SK-N-SH (cell line): ENCODE measurements around the gene DNAH7. TPM values are rescaled to one million over a fixed set of nuclear protein-coding genes. Genes with fewer than 3 reads are reported as not detected.

Source experiments
- CTCF ChIA-PET: fragments of 300-600, 350-600 bp; formaldehyde crosslinking; extraction: SDS; loops from one replicate; lab custom pipeline; 2021; lab: Yijun Ruan, JAX
- POLR2A ChIA-PET: fragments of 350-600 bp; sonication (Branson Sonifier 250); formaldehyde crosslinking; extraction: SDS; loops from one replicate; lab custom pipeline; 2020; ENCODE audit warnings: antibody characterized with exemption, inconsistent platforms; lab: Yijun Ruan, JAX
- DNase-seq: peaks from one replicate; pipeline ENCODE4 v3.0.0; 2012
- H2AFZ ChIP-seq: fragments of 200-600 bp; sonication (generic); 2 replicates; pipeline ENCODE4 v1.8.1; 2016; ENCODE audit warnings: antibody characterized with exemption, mild to moderate bottlenecking, low read depth
- H3F3A ChIP-seq: fragments of 200-600 bp; sonication (generic); replicated peaks from 2 replicates; pipeline ENCODE3; 2016; ENCODE audit warnings: antibody characterized with exemption, mild to moderate bottlenecking; ENCODE audit not compliant: insufficient read depth
- H3K27ac ChIP-seq, 2 experiments: fragments of 200-500 bp in 1 of 2; fragments of 200-600 bp in 1 of 2; sonication (Bioruptor generic) in 1 of 2; sonication (generic), shearing (Covaris generic) in 1 of 2; 2 replicates each; pipeline versions ENCODE4 v1.5.1 to v1.6.1; 2014 to 2016; ENCODE audit warnings: low read depth in 2 of 2, inconsistent platforms in 1 of 2, low read length in 1 of 2, mild to moderate bottlenecking in 1 of 2, mixed read lengths in 1 of 2
- H3K27me3 ChIP-seq: fragments of 200-600 bp; sonication (generic), shearing (Covaris generic); 2 replicates; pipeline ENCODE4 v1.6.1; 2016; ENCODE audit warnings: mixed run types; ENCODE audit not compliant: insufficient read depth
- H3K36me3 ChIP-seq, 2 experiments: fragments of 200-500 bp in 1 of 2; fragments of 200-600 bp in 1 of 2; sonication (Bioruptor generic) in 1 of 2; sonication (generic) in 1 of 2; replicated peaks in 1 of 2; 2 replicates each; pipeline versions ENCODE3 to v1.5.1; 2014 to 2016; ENCODE audit warnings: low read length in 1 of 2, mild to moderate bottlenecking in 1 of 2; ENCODE audit not compliant: insufficient read depth in 2 of 2, control insufficient read depth in 1 of 2
- H3K4me1 ChIP-seq, 2 experiments: fragments of 200-500 bp in 1 of 2; fragments of 200-600 bp in 1 of 2; sonication (Bioruptor generic) in 1 of 2; sonication (generic), shearing (Covaris generic) in 1 of 2; 2 replicates each; pipeline versions ENCODE4 v1.5.1 to v1.6.1; 2014 to 2016; ENCODE audit warnings: low read depth in 1 of 2, low read length in 1 of 2, mixed run types in 1 of 2; ENCODE audit not compliant: insufficient read depth in 2 of 2, control insufficient read depth in 1 of 2
- H3K4me2 ChIP-seq: fragments of 200-600 bp; sonication (generic), shearing (Covaris generic); 2 replicates; pipeline ENCODE4 v1.6.1; 2017; ENCODE audit warnings: mixed run types
- H3K4me3 ChIP-seq, 2 experiments: fragments of 200-500 bp in 1 of 2; fragments of 200-600 bp in 1 of 2; sonication (Bioruptor generic) in 1 of 2; sonication (generic), shearing (Covaris generic) in 1 of 2; 2 replicates each; pipeline versions ENCODE4 v1.5.1 to v1.8.1; 2014 to 2016; ENCODE audit warnings: low read depth in 2 of 2, inconsistent platforms in 1 of 2, low read length in 1 of 2, mild to moderate bottlenecking in 1 of 2, mixed read lengths in 1 of 2, moderate library complexity in 1 of 2
- H3K79me2 ChIP-seq: fragments of 200-600 bp; sonication (generic); 2 replicates; pipeline ENCODE4 v1.8.1; 2017; ENCODE audit warnings: mild to moderate bottlenecking; ENCODE audit not compliant: insufficient read depth
- H3K9ac ChIP-seq: fragments of 200-600 bp; sonication (generic); 2 replicates; pipeline ENCODE4 v1.6.1; 2017; ENCODE audit warnings: mixed run types
- H3K9me2 ChIP-seq: fragments of 200-600 bp; sonication (generic); 2 replicates; pipeline ENCODE4 v1.6.1; 2017; ENCODE audit warnings: mixed run types
- H3K9me3 ChIP-seq: fragments of 200-600 bp; sonication (generic); 2 replicates; pipeline ENCODE4 v1.6.1; 2017; ENCODE audit warnings: mixed run types, mild to moderate bottlenecking, moderate library complexity
- H4K20me1 ChIP-seq: fragments of 200-600 bp; sonication (generic); 2 replicates; pipeline ENCODE4 v1.6.1; 2017; ENCODE audit warnings: mild to moderate bottlenecking, mixed run types; ENCODE audit not compliant: insufficient read depth
- CTCF ChIP-seq: fragments of 200-600 bp; sonication (generic); IDR thresholded peaks from 2 replicates; pipeline ENCODE4 v1.6.1; 2017; ENCODE audit warnings: antibody characterized with exemption, mild to moderate bottlenecking, moderate library complexity
- FOSL2 ChIP-seq: IDR thresholded peaks from 2 replicates; pipeline ENCODE4 v1.4.0; 2012; ENCODE audit warnings: low read depth, mild to moderate bottlenecking, moderate library complexity, borderline replicate concordance
- IRF3 ChIP-seq: fragments of 150-350 bp; IDR thresholded peaks from 2 replicates; pipeline ENCODE4 v1.6.1; 2016; ENCODE audit warnings: mild to moderate bottlenecking, low read depth, low read length
- JUND ChIP-seq: IDR thresholded peaks from 2 replicates; pipeline ENCODE4 v1.4.0; 2012
- NFIC ChIP-seq: IDR thresholded peaks from 2 replicates; pipeline ENCODE4 v1.4.0; 2012; ENCODE audit warnings: borderline replicate concordance
- POLR2AphosphoS5 ChIP-seq: IDR thresholded peaks from 2 replicates; pipeline ENCODE4 v1.6.1; 2012; ENCODE audit warnings: low read depth, low read length
- RCOR1 ChIP-seq: fragments of 150-350 bp; IDR thresholded peaks from 2 replicates; pipeline ENCODE4 v1.6.1; 2017; ENCODE audit warnings: antibody characterized with exemption, low read length
- SMC3 ChIP-seq: IDR thresholded peaks from 2 replicates; pipeline ENCODE4 v1.6.1; 2012; ENCODE audit warnings: low read depth, low read length, improper control_type of control experiment
- TAF1 ChIP-seq: IDR thresholded peaks from 2 replicates; pipeline ENCODE4 v1.6.1; 2012; ENCODE audit warnings: low read depth, mild to moderate bottlenecking, low read length, moderate library complexity, borderline replicate concordance
- TEAD4 ChIP-seq: IDR thresholded peaks from 2 replicates; pipeline ENCODE4 v1.4.0; 2012; ENCODE audit warnings: mild to moderate bottlenecking, borderline replicate concordance; ENCODE audit not compliant: insufficient read depth
- USF1 ChIP-seq: IDR thresholded peaks from 2 replicates; pipeline ENCODE4 v1.4.0; 2012; ENCODE audit warnings: low read depth, borderline replicate concordance
- USF2 ChIP-seq: fragments of 150-350 bp; IDR thresholded peaks from 2 replicates; pipeline ENCODE4 v1.6.1; 2017; ENCODE audit warnings: antibody characterized with exemption, low read length, low read depth, borderline replicate concordance
- WGBS: methylation state at CpG from one replicate; pipeline ENCODE4 v1.1.6; 2017; ENCODE audit warnings: low lambda C conversion rate; 5-methylcytosine and 5-hydroxymethylcytosine counted together
- polyA plus RNA-seq, 3 experiments: library from polyadenylated mRNA; depleted of rRNA; stranded (reverse); fragments of >200 nt; gene quantifications; 2 replicates each; pipeline ENCODE4 v1.2.3, GENCODE V29; 2012

Gene DNAH7
- polyA plus RNA-seq, 1 of the 3 experiments (the other 2 are of a cell fraction): 1.2 TPM

GRCh38 chr2:196112418-196113034 is 43.9 kb upstream of the DNAH7 start:
- Histone ChIP-seq H3F3A (no peaks in the 10 kb centered on the region), H3K9ac (no peak overlapping the region), H3K4me2 (no peak overlapping the region), H3K27me3 (no peaks in the 10 kb centered on the region), H3K27ac (peak overlapping the region in 1 of 2 experiments; percentile 43; a peak in 1 of 4 replicates), H3K79me2 (no peaks in the 10 kb centered on the region), H2AFZ (0 out of 2 replicates have a peak overlapping the region, but pooled peaks have one; percentile 87), H3K36me3 (no peaks in the 10 kb centered on the region), H3K9me2 (no peaks in the 10 kb centered on the region), H3K4me1 (peaks cover 0 to 13% of the 10 kb centered on the region in 2 experiments; a peak in 1 of 4 replicates), H3K4me3 (no peak overlapping the region), H3K9me3 (no peaks in the 10 kb centered on the region), H4K20me1 (no peaks in the 10 kb centered on the region)
- ChIA-PET CTCF (interaction anchor here (1.4 kb wide), 1 partner anchor 34 kb away, joined by 4 read pairs; no protein-coding TSS in a partner anchor), POLR2A (no interaction called here)
- TF ChIP-seq TEAD4 (peak; percentile 22; the same call in 1 of the 2 replicates), CTCF (no peak), RCOR1 (no peak), POLR2AphosphoS5 (no peak), FOSL2 (peak; percentile 34; the same call in 1 of the 2 replicates), NFIC (no peak), TAF1 (no peak), USF2 (no peak), IRF3 (no peak), USF1 (peak; percentile 73), JUND (0 out of 2 replicates have a peak, but pooled peaks have one; percentile 24), SMC3 (no peak)
- DNase-seq: no peak
- 65% methylated on average over 5 of the region's 5 CpGs for WGBS
